ENCODE measurements around the gene FGFR3. TPM values are rescaled to one million over a fixed set of nuclear protein-coding genes. Genes with fewer than 3 reads are reported as not detected.

The FGFR3 gene
- total RNA-seq, 1 donor from 2014 or later = 6.4 TPM

GRCh38 chr4:1814453-1814852, 21.4 kb downstream of the FGFR3 start:
- TF ChIP-seq, protein P1, sequence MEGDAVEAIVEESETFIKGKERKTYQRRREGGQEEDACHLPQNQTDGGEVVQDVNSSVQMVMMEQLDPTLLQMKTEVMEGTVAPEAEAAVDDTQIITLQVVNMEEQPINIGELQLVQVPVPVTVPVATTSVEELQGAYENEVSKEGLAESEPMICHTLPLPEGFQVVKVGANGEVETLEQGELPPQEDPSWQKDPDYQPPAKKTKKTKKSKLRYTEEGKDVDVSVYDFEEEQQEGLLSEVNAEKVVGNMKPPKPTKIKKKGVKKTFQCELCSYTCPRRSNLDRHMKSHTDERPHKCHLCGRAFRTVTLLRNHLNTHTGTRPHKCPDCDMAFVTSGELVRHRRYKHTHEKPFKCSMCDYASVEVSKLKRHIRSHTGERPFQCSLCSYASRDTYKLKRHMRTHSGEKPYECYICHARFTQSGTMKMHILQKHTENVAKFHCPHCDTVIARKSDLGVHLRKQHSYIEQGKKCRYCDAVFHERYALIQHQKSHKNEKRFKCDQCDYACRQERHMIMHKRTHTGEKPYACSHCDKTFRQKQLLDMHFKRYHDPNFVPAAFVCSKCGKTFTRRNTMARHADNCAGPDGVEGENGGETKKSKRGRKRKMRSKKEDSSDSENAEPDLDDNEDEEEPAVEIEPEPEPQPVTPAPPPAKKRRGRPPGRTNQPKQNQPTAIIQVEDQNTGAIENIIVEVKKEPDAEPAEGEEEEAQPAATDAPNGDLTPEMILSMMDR (IDR thresholded peaks at IDR 0.05) = no peak
- Mint-ChIP-seq H3K4me3 (ENCODE audit: unreplicated experiment) (no peak overlapping the region), H3K4me1 (ENCODE audit: unreplicated experiment) (no peaks in the 10 kb centered on the region), H3K27ac (ENCODE audit: unreplicated experiment) (no peak overlapping the region), H3K27me3 (ENCODE audit: unreplicated experiment) (no peaks in the 10 kb centered on the region), H3K36me3 (ENCODE audit: unreplicated experiment) (peaks cover 31% of the 10 kb centered on the region), H3K9me3 (ENCODE audit: unreplicated experiment) (no peaks in the 10 kb centered on the region)
- no peak for DNase-seq (ENCODE audit: extremely low spot score, unreplicated experiment)

GRCh38 chr4:1815096-1815996, 22.3 kb downstream of the FGFR3 start:
- peak; percentile 83 for DNase-seq (ENCODE audit: extremely low spot score, unreplicated experiment)
- Mint-ChIP-seq H3K36me3 (ENCODE audit: unreplicated experiment) (peaks cover 39% of the 10 kb centered on the region), H3K9me3 (ENCODE audit: unreplicated experiment) (no peaks in the 10 kb centered on the region), H3K4me1 (ENCODE audit: unreplicated experiment) (no peaks in the 10 kb centered on the region), H3K27me3 (ENCODE audit: unreplicated experiment) (no peaks in the 10 kb centered on the region), H3K27ac (ENCODE audit: unreplicated experiment) (no peak overlapping the region), H3K4me3 (ENCODE audit: unreplicated experiment) (no peak overlapping the region)
- TF ChIP-seq, protein P1 (IDR thresholded peaks at IDR 0.05) = no peak

GRCh38 chr4:1815997-1816860, 23.1 kb downstream of the FGFR3 start:
- TF ChIP-seq, protein P1 (IDR thresholded peaks at IDR 0.05) = no peak
- no peak overlapping the region for H3K27ac Mint-ChIP-seq (ENCODE audit: unreplicated experiment)
- H3K36me3 Mint-ChIP-seq (ENCODE audit: unreplicated experiment) = peaks cover 40% of the 10 kb centered on the region
- H3K4me1 Mint-ChIP-seq (ENCODE audit: unreplicated experiment) = no peaks in the 10 kb centered on the region
- DNase-seq (ENCODE audit: extremely low spot score, unreplicated experiment) = no peak
- H3K27me3 Mint-ChIP-seq (ENCODE audit: unreplicated experiment) = no peaks in the 10 kb centered on the region
- no peaks in the 10 kb centered on the region for H3K9me3 Mint-ChIP-seq (ENCODE audit: unreplicated experiment)
- H3K4me3 Mint-ChIP-seq (ENCODE audit: unreplicated experiment) = no peak overlapping the region

GRCh38 chr4:1819284-1819683, 26.2 kb downstream of the FGFR3 start:
- no peaks in the 10 kb centered on the region for H3K27me3 Mint-ChIP-seq (ENCODE audit: unreplicated experiment)
- H3K9me3 Mint-ChIP-seq (ENCODE audit: unreplicated experiment) = no peaks in the 10 kb centered on the region
- TF ChIP-seq, protein P1 (IDR thresholded peaks at IDR 0.05) = no peak
- H3K4me1 Mint-ChIP-seq (ENCODE audit: unreplicated experiment) = no peaks in the 10 kb centered on the region
- H3K27ac Mint-ChIP-seq (ENCODE audit: unreplicated experiment) = no peak overlapping the region
- no peak overlapping the region for H3K4me3 Mint-ChIP-seq (ENCODE audit: unreplicated experiment)
- DNase-seq (ENCODE audit: extremely low spot score, unreplicated experiment) = no peak
- peaks cover 50% of the 10 kb centered on the region for H3K36me3 Mint-ChIP-seq (ENCODE audit: unreplicated experiment)

DNA sequence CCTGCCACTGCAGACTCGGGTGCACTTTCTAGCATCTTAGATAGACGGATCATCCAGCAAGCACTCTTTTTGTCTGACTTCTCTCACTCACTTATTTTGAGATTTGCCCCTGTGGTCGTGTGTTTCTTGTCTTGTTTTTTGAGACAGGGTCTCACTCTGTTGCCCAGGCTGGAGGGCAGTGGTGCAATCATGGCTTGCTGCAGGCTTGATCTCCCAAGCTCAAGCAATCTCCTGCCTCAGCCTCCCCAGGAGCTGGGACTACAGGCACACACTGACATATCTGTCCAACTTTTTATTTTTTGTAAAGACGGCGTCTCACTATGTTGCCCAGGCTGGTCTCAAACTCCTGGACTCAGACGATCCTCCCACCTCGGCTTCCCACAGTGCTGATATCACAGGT, 26.7 kb downstream of the FGFR3 start:
- no peaks in the 10 kb centered on the region for H3K9me3 Mint-ChIP-seq (ENCODE audit: unreplicated experiment)
- DNase-seq (ENCODE audit: extremely low spot score, unreplicated experiment) = no peak
- no peak overlapping the region for H3K27ac Mint-ChIP-seq (ENCODE audit: unreplicated experiment)
- no peaks in the 10 kb centered on the region for H3K4me1 Mint-ChIP-seq (ENCODE audit: unreplicated experiment)
- TF ChIP-seq, protein P1 (IDR thresholded peaks at IDR 0.05) = no peak
- no peak overlapping the region for H3K4me3 Mint-ChIP-seq (ENCODE audit: unreplicated experiment)
- no peaks in the 10 kb centered on the region for H3K27me3 Mint-ChIP-seq (ENCODE audit: unreplicated experiment)
- peaks cover 52% of the 10 kb centered on the region for H3K36me3 Mint-ChIP-seq (ENCODE audit: unreplicated experiment)
